Measurements from ENCODE around the gene DNAH3.
"Not testable (repeated sequence)": the region's sequence is repeated elsewhere in the genome, so short reads cannot be mapped to it uniquely, and the experiment has no call there.

Gene DNAH3

GRCh38 chr16:20989496-20990070 lies 161.1 kb downstream of the DNAH3 start:
- DNase-seq = not testable (repeated sequence)

DNA sequence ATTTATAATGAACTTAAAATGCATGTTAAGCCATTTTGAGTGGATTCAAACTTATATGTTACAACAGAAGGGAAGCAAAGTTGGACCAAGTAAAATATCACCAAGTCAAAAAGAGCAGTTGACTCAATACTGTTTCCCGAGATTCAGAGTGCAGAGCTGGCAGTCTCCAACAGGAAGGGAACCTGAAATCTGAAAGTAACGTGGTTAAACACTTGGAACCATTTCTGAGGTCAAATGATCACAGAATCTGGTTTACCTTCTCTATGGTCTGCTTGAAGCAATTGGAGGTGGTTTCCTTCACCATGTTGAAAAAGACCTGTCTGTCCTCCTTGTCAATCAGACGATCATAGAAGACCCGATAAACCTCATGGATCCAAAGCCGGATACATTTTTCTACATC lies 163.6 kb downstream of the DNAH3 start:
- no peak for DNase-seq

GRCh38 chr16:20984019-20984418 lies 166.6 kb downstream of the DNAH3 start:
- no peak for DNase-seq

DNA sequence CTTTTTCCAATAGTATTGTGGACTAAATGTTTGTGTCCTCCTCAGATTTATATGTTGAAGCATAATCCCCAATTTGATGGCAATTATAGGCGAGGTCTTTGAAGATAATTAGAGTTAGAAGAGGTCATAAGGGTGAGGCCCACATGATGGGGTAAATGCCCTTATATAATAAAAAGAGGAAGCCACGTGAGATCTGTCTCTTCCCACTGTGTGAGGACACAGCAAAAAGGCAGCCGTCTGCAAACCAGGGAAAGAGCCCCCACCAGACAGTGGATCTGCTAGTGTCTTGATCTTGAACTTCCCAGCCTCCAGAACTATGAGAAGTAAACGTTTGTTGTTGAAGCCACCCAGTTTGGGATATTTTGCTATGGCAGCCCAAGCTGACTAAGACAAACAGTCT lies 174.1 kb downstream of the DNAH3 start:
- DNase-seq = no peak

DNA sequence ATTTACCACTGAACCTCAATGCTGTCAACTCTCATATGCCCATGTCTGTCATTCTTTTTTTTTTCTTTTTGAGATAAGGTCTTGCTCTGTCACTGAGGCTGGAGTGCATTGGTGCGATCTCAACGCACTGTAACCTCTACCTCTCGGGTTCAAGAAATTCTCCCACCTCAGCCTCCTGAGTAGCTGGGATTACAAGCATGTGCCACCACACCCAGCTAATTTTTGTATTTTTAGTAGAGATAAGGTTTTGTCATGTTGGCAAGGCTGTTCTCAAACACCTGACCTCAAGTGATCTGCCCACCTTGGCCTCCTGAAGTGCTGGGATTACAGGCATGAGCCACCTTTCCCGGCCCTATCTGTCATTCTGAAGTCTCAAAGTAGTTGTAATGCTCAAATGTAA lies 177.4 kb downstream of the DNAH3 start:
- not testable (repeated sequence) for DNase-seq

DNA sequence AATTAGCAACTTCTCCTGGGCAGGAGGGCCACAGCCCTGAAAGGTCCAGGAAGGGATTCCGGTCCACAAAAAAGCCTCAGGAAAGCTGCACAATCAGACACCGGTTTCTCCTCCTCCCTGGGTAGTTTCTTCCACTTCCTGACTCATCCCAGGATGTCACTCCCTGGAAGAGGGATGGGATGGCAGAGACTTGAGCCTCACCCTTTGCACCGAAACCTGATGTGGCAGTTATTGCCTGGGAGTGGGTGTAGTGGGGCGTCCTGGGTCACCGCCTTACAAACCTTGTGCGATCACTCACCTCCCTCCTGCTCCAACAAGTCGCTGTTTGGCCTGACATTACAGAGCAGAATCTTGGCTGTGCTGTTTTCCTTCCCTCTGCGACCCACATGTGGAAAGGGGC lies 179.2 kb downstream of the DNAH3 start:
- no peak for DNase-seq

DNA sequence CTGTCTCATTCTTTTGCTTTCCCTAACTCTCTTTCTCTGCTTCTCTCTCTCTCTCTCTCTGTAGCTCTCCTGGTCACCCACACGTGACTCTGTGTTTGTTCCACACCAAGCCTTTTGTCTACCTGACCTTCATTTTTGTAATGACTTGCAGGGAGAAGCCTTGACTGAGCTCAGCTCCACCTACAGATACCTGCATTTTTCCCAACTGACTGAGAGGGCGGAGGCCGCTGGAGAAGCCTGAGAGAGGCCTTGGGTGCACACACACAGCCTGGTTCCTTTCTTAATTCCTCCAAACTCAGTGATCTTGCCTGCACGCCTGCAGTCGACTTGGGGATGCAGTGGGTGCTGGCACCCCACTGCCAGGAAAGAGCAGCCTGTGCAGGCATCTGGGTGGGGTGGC lies 181.3 kb downstream of the DNAH3 start:
- DNase-seq = no peak

DNA sequence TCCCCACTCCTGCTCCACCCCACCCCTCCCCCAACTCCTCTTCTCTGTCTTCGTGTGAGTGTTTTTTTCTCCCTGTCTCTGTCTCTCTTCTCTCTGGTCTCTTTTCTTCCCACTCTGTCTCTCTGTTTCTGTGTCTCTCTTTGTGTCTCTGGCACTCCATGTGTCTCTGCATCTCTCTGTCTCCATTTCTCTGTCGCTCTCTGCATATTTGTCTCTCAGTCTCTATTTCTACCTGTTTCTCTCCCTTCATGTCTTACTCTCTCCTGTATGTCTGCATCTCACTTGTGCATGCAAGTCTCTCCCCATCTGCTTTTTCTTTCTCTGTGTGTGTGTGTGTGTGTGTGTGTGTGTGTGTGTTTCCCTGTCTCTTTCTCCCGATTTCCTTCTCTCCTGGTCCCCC lies 181.9 kb downstream of the DNAH3 start:
- DNase-seq = no peak

DNA sequence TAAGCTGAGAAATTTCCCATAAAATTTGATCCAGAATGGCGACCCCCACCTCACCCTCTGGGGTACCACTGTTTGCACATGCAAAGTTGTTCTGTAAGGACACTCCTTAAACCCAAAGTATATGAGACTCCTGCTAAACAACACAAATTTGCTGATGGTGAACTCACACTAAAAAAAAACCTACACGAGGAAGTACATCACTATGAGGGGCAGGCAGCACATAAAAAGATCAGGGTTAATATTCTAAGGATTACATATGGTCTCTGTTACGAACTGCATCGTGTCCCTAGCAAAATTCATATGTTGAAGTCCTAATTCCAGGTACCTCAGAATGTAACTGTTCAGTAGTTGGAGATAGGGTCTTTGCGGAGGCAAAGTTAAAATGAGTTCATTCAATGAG lies 189.7 kb downstream of the DNAH3 start:
- DNase-seq = no peak

GRCh38 chr16:20957153-20957552 lies 193.5 kb downstream of the DNAH3 start:
- no peak for DNase-seq

DNA sequence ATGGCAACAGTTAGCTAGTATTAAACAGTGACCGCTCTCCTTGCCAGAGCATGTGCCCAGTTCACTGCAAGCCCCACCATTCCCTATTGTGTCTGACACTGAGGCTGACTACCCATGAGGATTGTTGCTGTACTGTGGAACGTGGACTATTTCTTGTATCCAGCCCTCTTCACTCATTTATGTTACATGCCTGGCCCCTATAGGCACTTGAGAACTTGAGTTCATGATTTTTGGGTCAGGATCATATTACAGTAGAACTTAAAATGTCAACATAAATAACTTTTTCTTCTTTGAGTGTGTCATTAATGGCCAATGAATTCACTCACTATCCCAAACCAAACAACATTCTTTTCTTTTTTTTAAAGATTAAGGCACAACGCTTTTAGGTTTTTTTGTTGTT lies 194.3 kb downstream of the DNAH3 start:
- DNase-seq = no peak

DNA sequence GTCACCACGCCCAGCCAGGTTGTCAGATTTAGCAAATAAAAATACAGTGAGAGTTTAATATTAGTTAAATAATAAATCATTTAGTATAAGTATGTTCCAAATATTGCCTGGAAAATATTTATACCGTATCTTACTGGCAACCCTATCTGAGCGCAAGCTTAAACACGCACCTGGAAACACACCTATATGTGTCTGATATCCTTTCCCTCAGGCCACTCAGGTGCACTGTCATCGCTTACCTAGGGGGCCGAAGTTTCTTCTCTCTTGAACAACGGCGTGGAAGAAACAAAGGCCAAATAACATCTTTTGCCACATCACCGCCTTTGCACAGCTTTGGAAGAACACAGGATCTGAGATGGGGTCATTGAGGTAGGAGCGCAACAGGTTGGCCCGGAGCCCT lies 196.1 kb downstream of the DNAH3 start:
- no peak for DNase-seq

DNA sequence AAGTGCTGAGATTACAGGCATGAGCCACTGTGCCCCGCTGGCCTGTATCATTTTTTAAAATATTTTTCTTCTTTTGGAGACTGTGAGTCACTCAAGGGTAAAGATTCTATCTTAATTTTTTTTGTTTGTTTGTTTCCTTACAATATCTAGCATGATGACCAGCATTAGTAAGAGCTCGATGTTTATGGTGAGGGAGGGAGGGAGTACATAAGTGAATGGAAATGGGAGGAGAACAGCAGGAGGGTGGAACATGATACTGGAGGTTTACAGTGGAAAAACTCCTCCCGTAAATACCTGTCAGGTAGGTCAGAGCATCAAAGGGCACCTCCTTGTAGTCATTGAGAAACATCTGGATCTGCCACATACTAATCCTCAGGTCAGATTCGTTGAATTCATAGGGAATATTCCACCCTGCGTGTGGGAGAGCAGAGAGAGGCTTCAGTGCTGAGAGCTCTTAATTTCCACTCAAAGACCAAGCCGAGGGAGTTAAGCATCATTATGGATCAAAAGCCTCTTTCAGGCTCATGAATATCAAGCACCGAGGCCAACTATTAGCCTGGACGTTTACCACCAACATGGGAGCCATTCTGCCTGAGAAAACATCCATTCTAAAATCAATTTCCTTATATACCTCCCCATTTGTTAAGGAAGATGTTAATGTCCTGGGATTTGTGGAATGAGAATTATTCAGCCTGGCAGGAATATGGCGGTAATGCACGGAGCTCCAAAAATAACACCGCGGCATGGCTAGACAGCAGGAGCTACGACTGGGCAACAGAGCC lies 198.3 kb downstream of the DNAH3 start:
- no peak for DNase-seq

- no peak for DNase-seq
Measured at GRCh38 chr16:20950294-20950693, 200.4 kb downstream of the DNAH3 start.

DNA sequence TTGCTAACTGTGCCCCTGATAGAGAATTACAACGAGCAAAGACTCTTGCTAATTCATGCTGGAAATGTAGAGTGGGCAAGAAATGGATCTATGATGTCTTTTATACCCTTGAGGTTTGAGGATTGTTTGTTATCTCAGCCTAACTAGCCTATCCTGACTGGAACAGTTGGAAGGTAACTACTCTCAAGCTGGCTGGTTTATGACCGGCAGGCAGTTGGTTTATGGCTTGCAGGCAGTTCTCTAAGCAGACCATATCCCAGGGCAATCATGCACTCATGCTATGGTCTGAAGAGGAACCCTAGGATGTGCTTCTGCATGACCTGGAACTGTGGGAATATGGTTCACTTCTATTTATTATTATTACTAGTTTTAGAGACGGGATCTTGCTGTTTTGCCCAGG lies 201.0 kb downstream of the DNAH3 start:
- DNase-seq = no peak

- no peak for DNase-seq
Measured at GRCh38 chr16:20948444-20948843, 202.2 kb downstream of the DNAH3 start.

DNA sequence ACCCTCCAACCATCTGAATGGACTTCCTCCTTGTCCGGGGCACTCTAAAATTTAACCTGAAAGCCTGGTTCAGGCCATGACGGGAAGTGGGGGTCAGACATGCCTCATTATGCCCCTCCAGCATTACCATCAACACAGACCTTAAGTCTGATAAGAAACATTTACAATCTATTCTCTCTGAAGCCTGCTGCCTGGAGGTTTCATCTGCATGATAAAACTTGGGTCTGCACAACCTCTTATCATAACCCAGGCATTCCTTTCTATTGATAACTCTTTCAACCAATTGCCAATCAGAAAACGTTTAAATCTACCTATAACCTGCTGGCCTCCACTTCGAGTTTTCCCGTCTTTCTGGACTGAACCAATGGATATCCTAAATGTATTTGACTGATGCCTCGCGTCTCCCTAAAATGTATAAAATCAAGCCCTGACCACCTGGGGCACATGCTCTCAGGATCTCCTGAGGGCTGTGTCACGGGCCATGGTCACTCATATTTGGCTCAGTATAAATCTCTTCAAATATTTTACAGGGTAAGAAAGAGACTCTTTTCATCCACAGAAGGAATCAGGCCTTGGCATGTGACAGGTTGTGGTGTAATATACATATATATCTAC lies 204.5 kb downstream of the DNAH3 start:
- no peak for DNase-seq

DNA sequence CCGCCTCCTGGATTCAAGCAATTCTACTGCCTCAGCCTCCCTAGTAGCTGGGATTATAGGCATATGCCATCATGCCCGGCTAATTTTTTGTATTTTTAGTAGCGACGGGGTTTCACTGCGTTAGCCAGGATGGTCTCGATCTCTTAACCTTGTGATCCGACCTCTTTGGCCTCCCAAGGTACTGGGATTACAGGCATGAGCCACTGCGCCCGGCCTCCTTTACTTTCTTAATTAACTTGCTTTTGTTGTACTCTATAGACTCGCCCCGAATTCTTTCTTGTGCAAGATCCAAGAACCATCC lies 205.1 kb downstream of the DNAH3 start:
- not testable (repeated sequence) for DNase-seq

DNA sequence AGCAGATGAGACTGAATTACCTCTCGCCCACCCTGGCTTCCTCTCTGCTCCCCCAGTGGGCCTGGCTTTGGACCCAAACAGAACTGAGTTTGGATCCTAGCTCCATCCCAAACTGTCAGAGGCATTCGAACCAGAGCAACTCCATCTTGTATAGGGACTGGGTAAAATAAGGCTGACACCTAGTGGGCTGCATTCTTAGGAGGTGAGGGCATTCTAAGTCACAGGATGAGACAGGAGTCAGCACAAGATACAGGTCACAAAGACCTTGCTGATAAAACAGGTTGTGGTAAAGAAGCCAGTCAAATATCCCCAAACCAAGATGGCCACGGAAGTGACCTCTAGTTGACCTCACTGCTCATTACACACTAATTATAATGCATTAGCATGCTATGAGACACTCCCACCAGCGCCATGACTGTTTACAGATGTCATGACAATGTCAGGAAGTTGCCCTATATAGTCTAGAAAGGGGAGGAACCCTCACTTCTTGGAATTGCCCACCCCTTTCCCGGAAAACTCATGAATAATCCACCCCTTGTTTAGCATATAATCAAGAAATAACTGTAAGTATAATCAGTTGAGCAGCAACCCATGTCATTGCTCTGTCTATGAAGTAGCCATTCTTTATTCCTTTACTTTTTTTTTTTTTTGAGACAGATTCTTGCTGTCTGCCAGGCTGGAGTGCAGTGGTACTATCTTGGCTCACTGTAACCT lies 205.6 kb downstream of the DNAH3 start:
- DNase-seq = no peak

GRCh38 chr16:20942256-20942655 lies 208.4 kb downstream of the DNAH3 start:
- DNase-seq = no peak

- DNase-seq = no peak
Measured at GRCh38 chr16:20941636-20941926, 209.1 kb downstream of the DNAH3 start.

DNA sequence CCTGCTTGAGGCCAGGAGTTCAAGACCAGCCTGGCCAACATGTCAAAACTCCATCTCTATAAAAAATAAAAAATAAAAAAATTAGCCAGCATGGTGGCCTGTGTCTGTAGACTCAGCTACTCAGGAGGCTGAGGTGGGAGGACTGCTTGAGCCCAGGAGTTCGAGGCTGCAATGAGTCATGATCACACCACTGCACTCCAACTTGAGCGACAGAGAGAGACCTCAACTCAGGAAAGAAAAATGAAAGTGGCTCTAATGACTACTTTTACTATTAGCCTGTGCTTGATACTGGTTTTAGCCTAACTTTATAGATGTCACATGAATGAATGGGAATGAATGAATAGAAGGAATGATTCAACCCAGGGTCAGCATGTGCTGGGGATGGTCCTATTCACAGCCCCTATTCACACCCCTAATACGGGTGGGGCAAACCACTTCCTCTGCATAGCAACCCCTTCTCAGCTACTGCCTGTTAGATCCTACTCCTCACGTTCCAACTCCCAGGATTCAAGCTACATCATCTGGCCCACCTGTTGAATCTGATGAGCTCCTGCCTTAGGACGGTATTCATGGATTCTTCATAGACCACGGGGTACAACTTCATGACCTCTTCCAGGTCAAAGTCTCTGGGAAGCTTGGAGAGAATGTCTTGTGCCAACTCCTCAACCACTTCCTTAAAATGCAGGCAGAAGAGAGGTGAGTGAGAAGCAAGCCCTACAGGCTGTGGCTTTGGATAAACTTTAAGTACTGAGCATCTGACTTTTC lies 209.6 kb downstream of the DNAH3 start:
- DNase-seq = no peak

DNA sequence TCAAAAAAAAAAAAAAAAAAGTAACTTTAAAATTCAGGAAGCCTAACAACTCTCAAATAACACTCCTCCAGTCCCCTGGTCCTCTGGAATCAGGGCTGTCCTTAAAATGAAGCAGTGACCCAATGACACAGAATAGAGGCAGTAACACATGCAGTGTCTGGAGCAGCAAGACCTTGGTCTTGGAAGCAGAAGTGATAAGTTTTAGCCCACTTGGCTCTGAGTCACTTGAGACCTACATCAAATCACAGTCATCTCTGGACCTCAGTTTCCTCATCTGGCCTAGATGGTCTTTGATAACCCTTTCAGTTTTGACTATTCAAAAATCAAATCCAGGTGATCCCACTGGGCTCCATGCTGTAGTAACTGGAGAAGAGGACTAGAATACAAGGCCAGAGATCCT lies 211.0 kb downstream of the DNAH3 start:
- no peak for DNase-seq

GRCh38 chr16:20938426-20938825 lies 212.2 kb downstream of the DNAH3 start:
- DNase-seq = no peak
